OCI-LY3 (cell line): ENCODE results near the gene GJA1.

Experiments used
- H2AFZ ChIP-seq: fragments of 200-600, 300-600 bp; shearing (Covaris generic); 2 replicates; pipeline ENCODE4 v1.6.0; 2014; ENCODE audit warnings: antibody characterized with exemption, low read depth, low read length
- H3K27ac ChIP-seq: fragments of 200-600, 300-600 bp; sonication (generic); 2 replicates; pipeline ENCODE4 v1.5.1; 2014; ENCODE audit warnings: mild to moderate bottlenecking, low read length, moderate library complexity, mixed read lengths
- H3K27me3 ChIP-seq: fragments of 200-600, 300-600 bp; sonication (generic); 2 replicates; pipeline ENCODE4 v1.6.1; 2014; ENCODE audit warnings: low read depth, low read length, mixed read lengths
- H3K36me3 ChIP-seq: fragments of 200-600, 300-600 bp; sonication (generic); replicated peaks from 2 replicates; pipeline ENCODE3; 2014; ENCODE audit warnings: low read depth, low read length, mixed read lengths
- H3K4me1 ChIP-seq: fragments of 300-600, 200-600 bp; sonication (generic); 2 replicates; pipeline ENCODE4 v1.6.1; 2014; ENCODE audit warnings: low read length, mixed read lengths
- H3K4me2 ChIP-seq: fragments of 200-600, 300-600 bp; sonication (generic); 2 replicates; pipeline ENCODE4 v1.6.1; 2014; ENCODE audit warnings: low read length, mixed read lengths
- H3K4me3 ChIP-seq: fragments of 300-600, 200-600 bp; sonication (generic); 2 replicates; pipeline ENCODE4 v1.5.1; 2014; ENCODE audit warnings: antibody characterized with exemption, mild to moderate bottlenecking, low read length, moderate library complexity
- H3K79me2 ChIP-seq: fragments of 300-600, 200-600 bp; shearing (Covaris generic); 2 replicates; pipeline ENCODE4 v1.6.1; 2014; ENCODE audit warnings: mild to moderate bottlenecking, low read length, mixed read lengths
- H3K9ac ChIP-seq: fragments of 300-600, 200-600 bp; shearing (Covaris generic); 2 replicates; pipeline ENCODE4 v1.6.0; 2014; ENCODE audit warnings: mild to moderate bottlenecking, low read length, moderate library complexity
- H3K9me3 ChIP-seq: fragments of 200-600, 300-600 bp; shearing (Covaris generic); 2 replicates; pipeline ENCODE4 v1.6.1; 2014; ENCODE audit warnings: low read length, mixed read lengths; ENCODE audit not compliant: insufficient read depth
- H4K20me1 ChIP-seq: fragments of 200-600, 300-600 bp; sonication (generic); 2 replicates; pipeline ENCODE4 v1.6.1; 2016; ENCODE audit warnings: low read length, mixed read lengths; ENCODE audit not compliant: insufficient read depth
- CTCF ChIP-seq: fragments of 200-600, 300-600 bp; sonication (generic); IDR thresholded peaks from 2 replicates; pipeline ENCODE4 v1.5.1; 2014; ENCODE audit warnings: antibody characterized with exemption, low read length, low read depth
- EZH2phosphoT487 ChIP-seq: fragments of 200-600 bp; shearing (Covaris generic); IDR thresholded peaks from 2 replicates; pipeline ENCODE4 v1.6.1; 2018; ENCODE audit warnings: antibody characterized with exemption, mixed run types, low read depth

The GJA1 gene

GRCh38 chr6:121405306-121405705, 30.1 kb upstream of the GJA1 start:
- no peaks in the 10 kb centered on the region for H3K27me3 ChIP-seq
- no peaks in the 10 kb centered on the region for H3K4me1 ChIP-seq
- no peak overlapping the region for H2AFZ ChIP-seq
- H3K36me3 ChIP-seq, result no peaks in the 10 kb centered on the region
- no peak overlapping the region for H3K27ac ChIP-seq
- no peaks in the 10 kb centered on the region for H3K79me2 ChIP-seq
- no peak overlapping the region for H3K4me3 ChIP-seq
- no peak overlapping the region for H3K9ac ChIP-seq
- no peak for TF ChIP-seq CTCF
- TF ChIP-seq EZH2phosphoT487, result no peak
- no peak overlapping the region for H3K4me2 ChIP-seq
- no peaks in the 10 kb centered on the region for H3K9me3 ChIP-seq
- H4K20me1 ChIP-seq, result no peaks in the 10 kb centered on the region

- H3K36me3 ChIP-seq, result no peaks in the 10 kb centered on the region
- TF ChIP-seq EZH2phosphoT487, result no peak
- no peak for TF ChIP-seq CTCF
- H3K4me3 ChIP-seq, result no peak overlapping the region
- no peaks in the 10 kb centered on the region for H3K27me3 ChIP-seq
- no peaks in the 10 kb centered on the region for H4K20me1 ChIP-seq
- no peak overlapping the region for H2AFZ ChIP-seq
- no peaks in the 10 kb centered on the region for H3K79me2 ChIP-seq
- no peak overlapping the region for H3K27ac ChIP-seq
- H3K9me3 ChIP-seq, result no peaks in the 10 kb centered on the region
- no peak overlapping the region for H3K9ac ChIP-seq
- no peaks in the 10 kb centered on the region for H3K4me1 ChIP-seq
- H3K4me2 ChIP-seq, result no peak overlapping the region
These were observed 27.1 kb upstream of the GJA1 start for GRCh38 chr6:121408321-121408720.

- Histone ChIP-seq H3K9ac (no peak overlapping the region), H3K27me3 (no peaks in the 10 kb centered on the region), H3K27ac (no peak overlapping the region), H2AFZ (no peak overlapping the region), H3K79me2 (no peaks in the 10 kb centered on the region), H3K4me1 (no peaks in the 10 kb centered on the region), H4K20me1 (no peaks in the 10 kb centered on the region), H3K4me2 (no peak overlapping the region), H3K36me3 (no peaks in the 10 kb centered on the region), H3K4me3 (no peak overlapping the region), H3K9me3 (no peaks in the 10 kb centered on the region)
- TF ChIP-seq EZH2phosphoT487 (no peak), CTCF (no peak)
These were observed 21.6 kb upstream of the GJA1 start for GRCh38 chr6:121413879-121414278.

- Histone ChIP-seq H3K27ac (no peak overlapping the region), H2AFZ (no peak overlapping the region), H3K9me3 (no peaks in the 10 kb centered on the region), H3K4me2 (no peak overlapping the region), H3K36me3 (no peaks in the 10 kb centered on the region), H3K79me2 (no peaks in the 10 kb centered on the region), H3K9ac (no peak overlapping the region), H3K4me3 (no peak overlapping the region), H3K27me3 (no peaks in the 10 kb centered on the region), H3K4me1 (no peaks in the 10 kb centered on the region), H4K20me1 (no peaks in the 10 kb centered on the region)
- TF ChIP-seq EZH2phosphoT487, result no peak
- no peak for TF ChIP-seq CTCF
These were observed 17.1 kb upstream of the GJA1 start for GRCh38 chr6:121418346-121418745.
